Measurements from ENCODE around the gene SNPH. TPM values are rescaled to one million over a fixed set of nuclear protein-coding genes. Genes with fewer than 3 reads are reported as not detected.

Gene SNPH
- total RNA-seq, 1 experiment from 2014 or later = 21.4 TPM

GRCh38 chr20:1331101-1331500 lies 65.0 kb downstream of the SNPH start:
- BruUV-seq (replicated peaks) = no TSS peak
- intact Hi-C loops (cut with micrococcal nuclease) = no loop called here
- H3K4me1 ChIP-seq (ENCODE audit: insufficient read depth, low read length) = peaks cover 51% of the 10 kb centered on the region
- H4K20me1 ChIP-seq (ENCODE audit: low read length) = no peaks in the 10 kb centered on the region
- ChIA-PET CTCF (no interaction called here), POLR2A (ENCODE audit: unreplicated experiment) (no interaction called here)
- H3K79me2 ChIP-seq (ENCODE audit: low read length) = peaks cover 81% of the 10 kb centered on the region
- no peak for DNase-seq
- TF ChIP-seq CTCF (conservative IDR thresholded peaks at IDR 0.05; ENCODE audit: low read depth, low read length) = no peak
- no peak for TF ChIP-seq EZH2phosphoT487 (IDR thresholded peaks at IDR 0.05; ENCODE audit: borderline replicate concordance, low read length)
- TF ChIP-seq EZH2 (IDR thresholded peaks at IDR 0.05; ENCODE audit: low read length, unreplicated experiment) = no peak
- no peaks in the 10 kb centered on the region for H3K9me3 ChIP-seq (ENCODE audit: low read length)
- H3K36me3 ChIP-seq (ENCODE audit: low read depth, low read length) = peaks cover 12% of the 10 kb centered on the region
- H3K27me3 ChIP-seq (ENCODE audit: low read length) = no peaks in the 10 kb centered on the region
- H3K9me2 ChIP-seq (replicated peaks; ENCODE audit: low read length) = no peaks in the 10 kb centered on the region
- H3K4me3 ChIP-seq (ENCODE audit: low read length) = no peak overlapping the region
- H2AFZ ChIP-seq (ENCODE audit: low read length) = no peak overlapping the region
- H3K9ac ChIP-seq (ENCODE audit: low read length) = no peak overlapping the region
- no peak for ATAC-seq
- no peak overlapping the region for H3K27ac ChIP-seq (ENCODE audit: low read length)
- H3F3A ChIP-seq (ENCODE audit: low read length, unreplicated experiment) = no peaks in the 10 kb centered on the region
- no peak overlapping the region for H3K4me2 ChIP-seq (ENCODE audit: low read length)

GRCh38 chr20:1331801-1332453 lies 65.8 kb downstream of the SNPH start:
- ChIA-PET POLR2A (ENCODE audit: unreplicated experiment) (no interaction called here), CTCF (no interaction called here)

More at GRCh38 chr20:1331801-1332453, 65.8 kb downstream of the SNPH start:
- Histone ChIP-seq H3K27ac (ENCODE audit: low read length) (no peak overlapping the region), H3K9me2 (replicated peaks; ENCODE audit: low read length) (no peaks in the 10 kb centered on the region), H3K27me3 (ENCODE audit: low read length) (no peaks in the 10 kb centered on the region), H3K4me2 (ENCODE audit: low read length) (no peak overlapping the region), H3K79me2 (ENCODE audit: low read length) (peaks cover 74% of the 10 kb centered on the region), H2AFZ (ENCODE audit: low read length) (no peak overlapping the region), H3K9me3 (ENCODE audit: low read length) (no peaks in the 10 kb centered on the region), H3K9ac (ENCODE audit: low read length) (no peak overlapping the region), H3F3A (ENCODE audit: low read length, unreplicated experiment) (no peaks in the 10 kb centered on the region), H3K4me1 (ENCODE audit: insufficient read depth, low read length) (peaks cover 51% of the 10 kb centered on the region), H4K20me1 (ENCODE audit: low read length) (no peaks in the 10 kb centered on the region), H3K36me3 (ENCODE audit: low read depth, low read length) (peaks cover 12% of the 10 kb centered on the region), H3K4me3 (ENCODE audit: low read length) (no peak overlapping the region)
- TF ChIP-seq EZH2 (IDR thresholded peaks at IDR 0.05; ENCODE audit: low read length, unreplicated experiment) (no peak), EZH2phosphoT487 (IDR thresholded peaks at IDR 0.05; ENCODE audit: borderline replicate concordance, low read length) (no peak), CTCF (conservative IDR thresholded peaks at IDR 0.05; ENCODE audit: low read depth, low read length) (no peak)
- intact Hi-C loops (cut with micrococcal nuclease) = no loop called here
- DNase-seq (no peak), ATAC-seq (no peak)
- no TSS peak for BruUV-seq (replicated peaks)
